PC-9 (cell line): Measurements from ENCODE around the gene PAPSS2. TPM values are rescaled to one million over a fixed set of nuclear protein-coding genes. Genes with fewer than 3 reads are reported as not detected.

Experiments
- BruUV-seq: library from RNA; stranded (reverse); fragments of 400-500 nt; replicated peaks from 2 replicates; lab custom pipeline; 2021; lab: Mats Ljungman, UMichigan
- CTCF ChIA-PET: fragments of 300-600 bp; sonication (Branson Sonifier 250); formaldehyde crosslinking; loops from one replicate; lab custom pipeline; 2022; ENCODE audit warnings: antibody characterized with exemption; lab: Charles Lee
- POLR2A ChIA-PET: fragments of 300-600 bp; sonication (Branson Sonifier 250); formaldehyde crosslinking; loops from one replicate; lab custom pipeline; 2022; ENCODE audit warnings: antibody characterized with exemption; ENCODE audit not compliant: unreplicated experiment; lab: Charles Lee
- DNase-seq, 2 experiments: peaks; one replicate each; pipeline versions ENCODE4 v3.0.0 to v3.0.0-alpha.2; 2015 to 2022; ENCODE audit warnings: mixed read lengths in 1 of 2
- H2AFZ ChIP-seq: fragments of 200-600 bp; sonication (generic); 2 replicates; pipeline ENCODE4 v1.8.1; 2017; ENCODE audit warnings: antibody characterized with exemption
- H3F3A ChIP-seq: fragments of 200-600 bp; sonication (generic); 2 replicates; pipeline ENCODE4 v1.8.1; 2017; ENCODE audit warnings: antibody characterized with exemption, mild to moderate bottlenecking, low read depth; ENCODE audit not compliant: insufficient read depth
- H3K27ac ChIP-seq: fragments of 200-600 bp; sonication (generic); 2 replicates; pipeline ENCODE4 v1.6.1; 2016; ENCODE audit warnings: mixed run types
- H3K27me3 ChIP-seq: fragments of 200-600 bp; sonication (generic); 2 replicates; pipeline ENCODE4 v1.6.1; 2016; ENCODE audit warnings: low read depth, mixed run types; ENCODE audit not compliant: insufficient read depth
- H3K36me3 ChIP-seq: fragments of 200-600 bp; sonication (generic); 2 replicates; pipeline ENCODE4 v1.6.1; 2016; ENCODE audit warnings: low read depth, mixed run types
- H3K4me1 ChIP-seq: fragments of 200-600 bp; sonication (generic); replicated peaks from 2 replicates; pipeline ENCODE4 v1.6.1; 2016; ENCODE audit warnings: mixed run types; ENCODE audit not compliant: insufficient read depth
- H3K4me2 ChIP-seq: fragments of 200-600 bp; sonication (generic); 2 replicates; pipeline ENCODE4 v1.6.1; 2017; ENCODE audit warnings: mixed run types
- H3K4me3 ChIP-seq: fragments of 200-600 bp; sonication (generic); 2 replicates; pipeline ENCODE4 v1.6.1; 2016; ENCODE audit warnings: mixed run types
- H3K79me2 ChIP-seq: fragments of 200-600 bp; sonication (generic); 2 replicates; pipeline ENCODE4 v1.6.1; 2017; ENCODE audit warnings: low read depth, mixed run types
- H3K9me2 ChIP-seq: fragments of 200-600 bp; sonication (generic); 2 replicates; pipeline ENCODE4 v1.8.1; 2017; ENCODE audit warnings: mild to moderate bottlenecking; ENCODE audit not compliant: insufficient read depth
- H3K9me3 ChIP-seq: fragments of 200-600 bp; sonication (generic); 2 replicates; pipeline ENCODE4 v1.8.1; 2016; ENCODE audit warnings: low read depth; ENCODE audit not compliant: insufficient read depth
- H4K20me1 ChIP-seq: fragments of 200-600 bp; sonication (generic); 2 replicates; pipeline ENCODE4 v1.8.1; 2017; ENCODE audit not compliant: insufficient read depth
- CTCF ChIP-seq: fragments of 200-600 bp; sonication (generic); conservative IDR thresholded peaks from 2 replicates; pipeline ENCODE4 v1.6.1; 2017; ENCODE audit warnings: mixed run types, antibody characterized with exemption, mild to moderate bottlenecking, moderate library complexity
- EZH2 ChIP-seq: fragments of 200-600 bp; sonication (generic); IDR thresholded peaks from 2 replicates; pipeline ENCODE4 v1.8.0; 2017; ENCODE audit warnings: antibody characterized with exemption, low read depth
- intact Hi-C: fragments of 100-400 bp; cut with micrococcal nuclease; formaldehyde crosslinking; loops from one replicate; pipeline ENCODE4 v1.10.0; 2022; ENCODE audit not compliant: unreplicated experiment
- total RNA-seq: library from RNA; stranded (reverse); gene quantifications from 2 replicates; pipeline ENCODE4 v1.2.3, GENCODE V29; 2021

The PAPSS2 gene
- total RNA-seq, 1 experiment from 2014 or later, result 37.4 TPM

GRCh38 chr10:87626422-87626892 lies 33.2 kb upstream of the PAPSS2 start:
- Histone ChIP-seq H3F3A (no peaks in the 10 kb centered on the region), H4K20me1 (no peaks in the 10 kb centered on the region), H3K36me3 (no peaks in the 10 kb centered on the region), H2AFZ (no peak overlapping the region), H3K4me3 (no peak overlapping the region), H3K9me2 (no peaks in the 10 kb centered on the region), H3K9me3 (no peaks in the 10 kb centered on the region), H3K79me2 (no peaks in the 10 kb centered on the region), H3K27ac (no peak overlapping the region), H3K4me1 (no peaks in the 10 kb centered on the region), H3K4me2 (no peak overlapping the region), H3K27me3 (no peaks in the 10 kb centered on the region)
- no TSS peak for BruUV-seq
- intact Hi-C loops, result no loop called here
- ChIA-PET POLR2A (no interaction called here), CTCF (no interaction called here)
- TF ChIP-seq CTCF, result no peak
- no peak for TF ChIP-seq EZH2
- DNase-seq, result no peak

- POLR2A ChIA-PET, result no interaction called here
- H3K79me2 ChIP-seq, result no peaks in the 10 kb centered on the region
- intact Hi-C loops, result no loop called here
- H3K4me2 ChIP-seq, result no peak overlapping the region
- no peaks in the 10 kb centered on the region for H3K9me2 ChIP-seq
- TF ChIP-seq EZH2 (no peak), CTCF (no peak)
- no peak overlapping the region for H2AFZ ChIP-seq
- BruUV-seq, result no TSS peak
- no peaks in the 10 kb centered on the region for H3K27me3 ChIP-seq
- H4K20me1 ChIP-seq, result no peaks in the 10 kb centered on the region
- H3K4me3 ChIP-seq, result no peak overlapping the region
- DNase-seq, result no peak
- no peak overlapping the region for H3K27ac ChIP-seq
- CTCF ChIA-PET, result no interaction called here
- no peaks in the 10 kb centered on the region; the same call in 1 of the 2 replicates for H3K9me3 ChIP-seq
- no peaks in the 10 kb centered on the region for H3K36me3 ChIP-seq
- H3F3A ChIP-seq, result peaks cover 10% of the 10 kb centered on the region
- H3K4me1 ChIP-seq, result peaks cover 16% of the 10 kb centered on the region
Observed at GRCh38 chr10:87630171-87630570, 29.5 kb upstream of the PAPSS2 start.

GRCh38 chr10:87632454-87632853 lies 27.2 kb upstream of the PAPSS2 start:
- H3K9me2 ChIP-seq, result no peaks in the 10 kb centered on the region
- CTCF ChIA-PET, result no interaction called here
- peaks cover 19% of the 10 kb centered on the region for H3F3A ChIP-seq
- H3K27me3 ChIP-seq, result no peaks in the 10 kb centered on the region
- no peak for DNase-seq
- no peaks in the 10 kb centered on the region for H3K79me2 ChIP-seq
- H4K20me1 ChIP-seq, result no peaks in the 10 kb centered on the region
- BruUV-seq, result no TSS peak
- H2AFZ ChIP-seq, result no peak overlapping the region
- POLR2A ChIA-PET, result no interaction called here
- no peaks in the 10 kb centered on the region; the same call in 1 of the 2 replicates for H3K9me3 ChIP-seq
- no peaks in the 10 kb centered on the region for H3K36me3 ChIP-seq
- H3K4me3 ChIP-seq, result no peak overlapping the region
- intact Hi-C loops, result no loop called here
- H3K4me2 ChIP-seq, result no peak overlapping the region
- no peak overlapping the region for H3K27ac ChIP-seq
- peaks cover 31% of the 10 kb centered on the region for H3K4me1 ChIP-seq
- TF ChIP-seq EZH2 (no peak), CTCF (no peak)
